H1 (cell line): ENCODE results near the gene C13orf42. TPM values are rescaled to one million over a fixed set of nuclear protein-coding genes. Genes with fewer than 3 reads are reported as not detected.

Source experiments
- CTCF ChIA-PET: fragments of 300-600 bp; sonication (Branson Sonifier 250); formaldehyde crosslinking; loops from one replicate; lab custom pipeline; 2021; ENCODE audit not compliant: partially characterized antibody; lab: Charles Lee
- POLR2A ChIA-PET: fragments of 300-600 bp; sonication (Branson Sonifier 250); formaldehyde crosslinking; loops from one replicate; lab custom pipeline; 2021; ENCODE audit warnings: inconsistent platforms; ENCODE audit not compliant: partially characterized antibody; lab: Charles Lee
- DNase-seq, 2 experiments: peaks; one replicate each; pipeline versions ENCODE4 v3.0.0 to v3.0.0-alpha.2; 2010 to 2022; ENCODE audit warnings: low spot score in 2 of 2, low read depth in 1 of 2, mixed read lengths in 1 of 2
- FAIRE-seq: peaks from 2 replicates; lab custom pipeline; 2011; peaks lifted over from hg19 to GRCh38; lab: Jason Lieb, UNC
- H2AFZ ChIP-seq: 2 replicates; pipeline ENCODE4 v1.8.1; 2012; ENCODE audit warnings: low read length, inconsistent platforms
- H2AK5ac ChIP-seq: 2 replicates; pipeline ENCODE4 v1.6.1; 2013; ENCODE audit warnings: low read depth, low read length
- H2BK120ac ChIP-seq: replicated peaks from 2 replicates; pipeline ENCODE3; 2013; ENCODE audit warnings: low read depth, low read length, inconsistent platforms
- H2BK12ac ChIP-seq: 2 replicates; pipeline ENCODE4 v1.6.1; 2013; ENCODE audit warnings: low read depth, low read length
- H2BK15ac ChIP-seq: 2 replicates; pipeline ENCODE4 v1.6.1; 2013; ENCODE audit warnings: low read length
- H2BK20ac ChIP-seq: 2 replicates; pipeline ENCODE4 v1.6.1; 2013; ENCODE audit warnings: low read length
- H2BK5ac ChIP-seq: 2 replicates; pipeline ENCODE4 v1.6.1; 2013; ENCODE audit warnings: low read depth, low read length
- H3K14ac ChIP-seq: 2 replicates; pipeline ENCODE4 v1.6.1; 2013; ENCODE audit warnings: inconsistent platforms; ENCODE audit not compliant: insufficient read length
- H3K18ac ChIP-seq: 2 replicates; pipeline ENCODE4 v1.6.1; 2013; ENCODE audit warnings: low read length; ENCODE audit errors: extremely low read depth
- H3K23ac ChIP-seq: 2 replicates; pipeline ENCODE4 v1.6.1; 2013; ENCODE audit warnings: inconsistent platforms; ENCODE audit not compliant: insufficient read length
- H3K23me2 ChIP-seq: 2 replicates; pipeline ENCODE4 v1.6.1; 2013; ENCODE audit warnings: low read depth, low read length
- H3K27ac ChIP-seq: 2 replicates; pipeline ENCODE4 v1.6.1; 2011; ENCODE audit warnings: low read depth, low read length, inconsistent platforms
- H3K27me3 ChIP-seq, 4 experiments: replicated peaks in 1 of 4; 1 replicate in 1 of 4; 2 replicates in 3 of 4; pipeline versions ENCODE4 v1.6.1 to v1.8.1; 2011 to 2013; ENCODE audit warnings: low read length in 3 of 4, mild to moderate bottlenecking in 3 of 4, inconsistent platforms in 2 of 4, mixed read lengths in 2 of 4, moderate library complexity in 1 of 4; ENCODE audit not compliant: control insufficient read depth in 3 of 4, insufficient read depth in 3 of 4; ENCODE audit errors: extremely low read depth in 1 of 4
- H3K36me3 ChIP-seq, 4 experiments: 2 replicates each; pipeline versions ENCODE4 v1.6.1 to v1.8.1; 2011 to 2013; ENCODE audit warnings: mild to moderate bottlenecking in 4 of 4, low read length in 3 of 4, moderate library complexity in 2 of 4, control low read depth in 1 of 4, inconsistent platforms in 1 of 4; ENCODE audit not compliant: insufficient read depth in 4 of 4, control insufficient read depth in 2 of 4
- H3K4ac ChIP-seq: replicated peaks from 2 replicates; pipeline ENCODE3; 2013; ENCODE audit warnings: low read length, low read depth, mixed read lengths, inconsistent platforms; ENCODE audit not compliant: insufficient read length
- H3K4me1 ChIP-seq, 4 experiments: replicated peaks in 1 of 4; 1 replicate in 1 of 4; 2 replicates in 3 of 4; pipeline versions ENCODE4 v1.6.1 to v1.8.1; 2011 to 2013; ENCODE audit warnings: low read length in 3 of 4, inconsistent platforms in 2 of 4, mixed read lengths in 1 of 4; ENCODE audit not compliant: insufficient read depth in 4 of 4, control insufficient read depth in 3 of 4
- H3K4me2 ChIP-seq, 2 experiments: 2 replicates each; pipeline versions ENCODE4 v1.6.1 to v1.8.1; 2011 to 2013; ENCODE audit warnings: low read depth in 2 of 2, low read length in 2 of 2, control low read depth in 1 of 2, inconsistent platforms in 1 of 2, mild to moderate bottlenecking in 1 of 2; ENCODE audit not compliant: insufficient read depth in 1 of 2
- H3K4me3 ChIP-seq, 4 experiments: fragments of 200-600, 300-600 bp in 1 of 4; sonication (generic), shearing (Covaris generic), sonication (Bioruptor Twin) in 1 of 4; 2 replicates each; pipeline versions ENCODE4 v1.5.1 to v1.8.1; 2011 to 2016; ENCODE audit warnings: low read length in 4 of 4, low read depth in 3 of 4, control low read depth in 2 of 4, inconsistent platforms in 2 of 4, mild to moderate bottlenecking in 2 of 4, mixed read lengths in 1 of 4, moderate library complexity in 1 of 4; ENCODE audit not compliant: insufficient read depth in 2 of 4; ENCODE audit errors: extremely low read depth in 1 of 4
- H3K56ac ChIP-seq: replicated peaks from 2 replicates; pipeline ENCODE3; 2013; ENCODE audit warnings: low read depth, mild to moderate bottlenecking, mixed read lengths, low read length, inconsistent platforms; ENCODE audit not compliant: insufficient read length
- H3K79me1 ChIP-seq: 2 replicates; pipeline ENCODE4 v1.6.1; 2013; ENCODE audit warnings: low read depth, low read length, control low read depth
- H3K79me2 ChIP-seq, 2 experiments: 2 replicates each; pipeline versions ENCODE4 v1.6.1 to v1.8.1; 2012 to 2013; ENCODE audit warnings: low read length in 2 of 2, mild to moderate bottlenecking in 2 of 2, inconsistent platforms in 1 of 2; ENCODE audit not compliant: insufficient read depth in 2 of 2, control insufficient read depth in 1 of 2
- H3K9ac ChIP-seq, 4 experiments: replicated peaks in 1 of 4; 1 replicate in 1 of 4; 2 replicates in 3 of 4; pipeline versions ENCODE4 v1.6.1 to v1.8.1; 2011 to 2013; ENCODE audit warnings: low read depth in 3 of 4, low read length in 3 of 4, control low read depth in 2 of 4, mild to moderate bottlenecking in 2 of 4, moderate library complexity in 2 of 4, inconsistent platforms in 1 of 4; ENCODE audit errors: extremely low read depth in 1 of 4
- H3K9me3 ChIP-seq, 2 experiments: 2 replicates each; pipeline versions ENCODE4 v1.6.1 to v1.8.1; 2012 to 2013; ENCODE audit warnings: mild to moderate bottlenecking in 2 of 2, moderate library complexity in 2 of 2, control low read depth in 1 of 2, inconsistent platforms in 1 of 2, low read depth in 1 of 2, low read length in 1 of 2, mixed read lengths in 1 of 2; ENCODE audit not compliant: insufficient read depth in 2 of 2
- H4K20me1 ChIP-seq, 2 experiments: replicated peaks in 1 of 2; 2 replicates each; pipeline versions ENCODE3 to v1.8.1; 2011 to 2013; ENCODE audit warnings: inconsistent platforms in 2 of 2, low read length in 2 of 2, mild to moderate bottlenecking in 1 of 2; ENCODE audit not compliant: insufficient read depth in 2 of 2, control insufficient read depth in 1 of 2
- H4K5ac ChIP-seq: 2 replicates; pipeline ENCODE4 v1.6.1; 2013; ENCODE audit warnings: low read length, low read depth, mixed read lengths, inconsistent platforms; ENCODE audit not compliant: insufficient read length
- H4K8ac ChIP-seq: 2 replicates; pipeline ENCODE4 v1.8.0; 2013; ENCODE audit warnings: mild to moderate bottlenecking, moderate library complexity, low read length, inconsistent platforms; ENCODE audit not compliant: insufficient read depth; ENCODE audit errors: extremely low read depth
- H4K91ac ChIP-seq: replicated peaks from 2 replicates; pipeline ENCODE3; 2013; ENCODE audit warnings: low read length, mixed read lengths, inconsistent platforms; ENCODE audit not compliant: insufficient read length
- CHD2 ChIP-seq: IDR thresholded peaks from 2 replicates; pipeline ENCODE4 v1.6.1; 2012; ENCODE audit warnings: low read length, improper control_type of control experiment
- CTBP2 ChIP-seq: IDR thresholded peaks from 2 replicates; pipeline ENCODE4 v1.7.0; 2011; ENCODE audit warnings: borderline replicate concordance, mild to moderate bottlenecking, moderate library complexity, mixed read lengths, low read length; ENCODE audit not compliant: insufficient read depth, insufficient read length
- MAFK ChIP-seq: IDR thresholded peaks from 2 replicates; pipeline ENCODE4 v1.6.1; 2012; ENCODE audit warnings: low read depth, mild to moderate bottlenecking, improper control_type of control experiment, low read length
- POU5F1 ChIP-seq: IDR thresholded peaks from 2 replicates; pipeline ENCODE4 v1.6.1; 2011; ENCODE audit warnings: low read depth, mild to moderate bottlenecking, low read length, moderate library complexity
- RAD21 ChIP-seq, 2 experiments: IDR thresholded peaks in 1 of 2; conservative IDR thresholded peaks in 1 of 2; 2 replicates each; pipeline ENCODE4 v1.6.1; 2011; ENCODE audit warnings: low read depth in 2 of 2, low read length in 2 of 2, improper control_type of control experiment in 1 of 2, inconsistent platforms in 1 of 2, mild to moderate bottlenecking in 1 of 2, moderate library complexity in 1 of 2
- SIRT6 ChIP-seq: IDR thresholded peaks from one replicate; pipeline ENCODE4 v1.7.1; 2012; ENCODE audit warnings: low read length, inconsistent platforms
- SIX5 ChIP-seq: IDR thresholded peaks from 2 replicates; pipeline ENCODE4 v1.6.1; 2011; ENCODE audit warnings: mild to moderate bottlenecking, low read depth, low read length
- WGBS, 2 experiments: shearing (Covaris generic) in 1 of 2; methylation state at CpG; one replicate each; pipeline versions ENCODE4 v1.1.6 to v1.1.7; 2013 to 2015; ENCODE audit warnings: low lambda C conversion rate in 2 of 2, mixed read lengths in 2 of 2, inconsistent platforms in 1 of 2, low coverage in 1 of 2, missing lambda C conversion rate in 1 of 2; ENCODE audit not compliant: insufficient replicate concordance in 2 of 2, insufficient coverage in 1 of 2, insufficient read length in 1 of 2; ENCODE audit errors: extremely low coverage in 1 of 2, missing lambda C conversion rate in 1 of 2; 5-methylcytosine and 5-hydroxymethylcytosine counted together
- polyA plus RNA-seq, 7 experiments: library from polyadenylated mRNA; depleted of rRNA in 3 of 7; stranded (reverse) in 5 of 7; unstranded in 2 of 7; fragments of >200 nt in 5 of 7; fragments of 200-250 nt in 2 of 7; gene quantifications; 1 replicate in 5 of 7; 2 replicates in 1 of 7; 4 replicates in 1 of 7; pipeline versions ENCODE4 v1.2.1 to v1.2.3, GENCODE V29; 2011 to 2013; ENCODE audit warnings: missing spikeins in 2 of 7, mixed read lengths in 2 of 7
- total RNA-seq: library from RNA; stranded (reverse); fragmentation: NEBNext Ultra II Directional; extraction: Animal tissue kit (Norgen Biotek cat#: 25700); gene quantifications from 2 replicates; pipeline ENCODE4 v1.2.1, GENCODE V29; 2021

C13orf42 gene
- total and polyA plus RNA-seq, 2 of the 8 experiments (the other 6 are each of a cell fraction or from before 2014, with no cell fraction given): 9.9 to 10.1 TPM

GRCh38 chr13:51083706-51084105, 27.4 kb downstream of the C13orf42 start:
- Histone ChIP-seq H3K4me3 (no peak overlapping the region), H3K18ac (no peak overlapping the region), H4K5ac (no peak overlapping the region), H3K4ac (no peak overlapping the region), H3K9ac (no peak overlapping the region; a peak in 1 of 7 replicates), H4K8ac (no peak overlapping the region), H2BK12ac (no peak overlapping the region), H2BK15ac (no peak overlapping the region), H3K14ac (no peak overlapping the region), H3K27me3 (no peaks in the 10 kb centered on the region), H3K27ac (no peak overlapping the region), H3K36me3 (peaks cover 0 to 7% (median 5%) of the 10 kb centered on the region in 4 experiments; a peak in 4 of 8 replicates), H3K56ac (no peak overlapping the region), H3K9me3 (peaks cover 7 to 10% of the 10 kb centered on the region in 2 experiments; a peak in 3 of 4 replicates), H4K91ac (no peak overlapping the region), H3K23ac (no peak overlapping the region), H2AK5ac (no peak overlapping the region), H4K20me1 (no peaks in the 10 kb centered on the region), H3K4me2 (no peak overlapping the region), H2AFZ (no peak overlapping the region), H3K4me1 (no peaks in the 10 kb centered on the region), H2BK120ac (no peak overlapping the region), H2BK5ac (no peak overlapping the region), H3K23me2 (no peaks in the 10 kb centered on the region), H3K79me1 (no peaks in the 10 kb centered on the region), H3K79me2 (no peaks in the 10 kb centered on the region), H2BK20ac (no peak overlapping the region)
- ChIA-PET CTCF (interaction anchor here (0.6 to 1.3 kb wide), 7 partner anchors 15 to 203 kb away, joined by 3 to 7 read pairs (median 3); no protein-coding TSS in a partner anchor), POLR2A (interaction anchor here (0.6 kb wide), 1 partner anchor 85 kb away, joined by 3 read pairs; no protein-coding TSS in a partner anchor)
- FAIRE-seq: no peak
- WGBS, 2 experiments: 89% methylated on average over 5 of the region's 5 CpGs; no CpG with 5 or more reads in 1 of the 2 experiments
- peak in 1 of 2 experiments; percentile 19 for DNase-seq
- no peak for TF ChIP-seq CHD2
- no peak for TF ChIP-seq MAFK
- TF ChIP-seq RAD21 (IDR thresholded peaks at IDR 0.05 in 1 of 2, conservative IDR thresholded peaks at IDR 0.05 in 1 of 2; ENCODE audit: low read depth in 2 of 2, low read length in 2 of 2): no peak
- TF ChIP-seq SIRT6: no peak
- no peak for TF ChIP-seq POU5F1
- TF ChIP-seq SIX5: no peak
- no peak for TF ChIP-seq CTBP2
